ENCODE measurements around the gene ALOX5. TPM values are rescaled to one million over a fixed set of nuclear protein-coding genes. Genes with fewer than 3 reads are reported as not detected.

Gene ALOX5
- total RNA-seq, 2 donors from 2014 or later, result 20.1 to 46.5 TPM

GRCh38 chr10:45420453-45421192 lies 46.6 kb downstream of the ALOX5 start:
- peak; percentile 90 for DNase-seq (ENCODE audit: low spot score)
- intact Hi-C loops (cut with DNase I), result no loop called here

GRCh38 chr10:45421221-45422097 lies 47.4 kb downstream of the ALOX5 start:
- DNase-seq (ENCODE audit: low spot score), result no peak

GRCh38 chr10:45422207-45422865 lies 48.3 kb downstream of the ALOX5 start:
- DNase-seq (ENCODE audit: low spot score), result no peak
- intact Hi-C loops (cut with DNase I), result no loop called here

More at GRCh38 chr10:45421221-45422097, 47.4 kb downstream of the ALOX5 start:
- intact Hi-C loops (cut with DNase I), result no loop called here

- intact Hi-C loops (cut with DNase I), result no loop called here
- no peak for DNase-seq (ENCODE audit: low spot score)
Observed at GRCh38 chr10:45422866-45423659, 49.0 kb downstream of the ALOX5 start.

GRCh38 chr10:45423976-45424499 lies 50.0 kb downstream of the ALOX5 start:
- no peak for DNase-seq (ENCODE audit: low spot score)
- intact Hi-C loops (cut with DNase I), result no loop called here

GRCh38 chr10:45424668-45425404 lies 50.8 kb downstream of the ALOX5 start:
- intact Hi-C loops (cut with DNase I), result loop anchor here in 1 of 2 donors (5.0 kb wide), 1 partner anchor 1793 kb away; no protein-coding TSS in a partner anchor
- peak; percentile 67 for DNase-seq (ENCODE audit: low spot score)

GRCh38 chr10:45425621-45426563 lies 51.9 kb downstream of the ALOX5 start:
- intact Hi-C loops (cut with DNase I), result loop anchor here in 1 of 2 donors (5.0 kb wide), 1 partner anchor 1794 kb away; no protein-coding TSS in a partner anchor
- DNase-seq (ENCODE audit: low spot score), result peak; percentile 75

GRCh38 chr10:45427262-45427969 lies 53.4 kb downstream of the ALOX5 start:
- DNase-seq (ENCODE audit: low spot score), result peak; percentile 72
- intact Hi-C loops (cut with DNase I), result loop anchor here in 1 of 2 donors (5.0 kb wide), 1 partner anchor 1795 kb away; no protein-coding TSS in a partner anchor

- intact Hi-C loops (cut with DNase I), result loop anchor here in 1 of 2 donors (5.0 kb wide), 1 partner anchor 1796 kb away; no protein-coding TSS in a partner anchor
- no peak for DNase-seq (ENCODE audit: low spot score)
Observed at GRCh38 chr10:45427970-45428366, 54.0 kb downstream of the ALOX5 start.

- peak; percentile 78 for DNase-seq (ENCODE audit: low spot score)
- intact Hi-C loops (cut with DNase I), result loop anchor here in 1 of 2 donors (5.0 kb wide), 1 partner anchor 1797 kb away; no protein-coding TSS in a partner anchor
Observed at GRCh38 chr10:45428611-45429510, 54.8 kb downstream of the ALOX5 start.

GRCh38 chr10:45429790-45430189 lies 55.8 kb downstream of the ALOX5 start:
- intact Hi-C loops (cut with DNase I), result loop anchor here in 1 of 2 donors (5.0 kb wide), 1 partner anchor 1797 kb away; no protein-coding TSS in a partner anchor
- no peak for DNase-seq (ENCODE audit: low spot score)

- DNase-seq (ENCODE audit: low spot score), result no peak
Observed at GRCh38 chr10:45432113-45432512, 58.1 kb downstream of the ALOX5 start.

GRCh38 chr10:45432700-45433472 lies 58.9 kb downstream of the ALOX5 start:
- intact Hi-C loops (cut with DNase I), result no loop called here
- DNase-seq (ENCODE audit: low spot score), result no peak

More at GRCh38 chr10:45432113-45432512, 58.1 kb downstream of the ALOX5 start:
- intact Hi-C loops (cut with DNase I), result no loop called here
